MM.1S (cell line): ENCODE data around the gene CD5L.

Experiments
- DNase-seq: peaks from one replicate; pipeline ENCODE4 v3.0.0-alpha.2; 2015
- H2AFZ ChIP-seq: fragments of 300-600 bp; sonication (generic); 2 replicates; pipeline ENCODE4 v1.6.0; 2016; ENCODE audit warnings: antibody characterized with exemption, low read length
- H3F3A ChIP-seq: fragments of 300-600 bp; sonication (generic); 2 replicates; pipeline ENCODE4 v1.6.1; 2016; ENCODE audit warnings: mild to moderate bottlenecking, antibody characterized with exemption, low read length, moderate library complexity, mixed read lengths; ENCODE audit not compliant: insufficient read depth
- H3K27ac ChIP-seq: fragments of 300-600 bp; sonication (generic); 2 replicates; pipeline ENCODE4 v1.5.1; 2016; ENCODE audit warnings: mild to moderate bottlenecking, low read length
- H3K27me3 ChIP-seq: fragments of 300-600 bp; sonication (generic); replicated peaks from 2 replicates; pipeline ENCODE4 v1.6.0; 2016; ENCODE audit warnings: low read length; ENCODE audit not compliant: insufficient read depth
- H3K36me3 ChIP-seq: fragments of 300-600 bp; sonication (generic); replicated peaks from 2 replicates; pipeline ENCODE4 v1.6.1; 2016; ENCODE audit warnings: mild to moderate bottlenecking, low read length, mixed read lengths; ENCODE audit not compliant: insufficient read depth
- H3K4me1 ChIP-seq: fragments of 300-600 bp; sonication (generic); 2 replicates; pipeline ENCODE4 v1.6.1; 2016; ENCODE audit warnings: low read length, mixed read lengths
- H3K4me2 ChIP-seq: fragments of 300-600 bp; sonication (generic); 2 replicates; pipeline ENCODE4 v1.6.0; 2016; ENCODE audit warnings: low read depth, low read length
- H3K4me3 ChIP-seq: fragments of 300-600 bp; sonication (generic); 2 replicates; pipeline ENCODE4 v1.5.1; 2016; ENCODE audit warnings: low read length, mixed read lengths
- H3K79me2 ChIP-seq: fragments of 300-600 bp; sonication (generic); 2 replicates; pipeline ENCODE4 v1.6.1; 2016; ENCODE audit warnings: mixed run types, low read length, mixed read lengths
- H3K9ac ChIP-seq: fragments of 300-600 bp; sonication (generic); 2 replicates; pipeline ENCODE4 v1.6.1; 2016; ENCODE audit warnings: low read length, mixed read lengths
- H3K9me2 ChIP-seq: fragments of 300-600 bp; sonication (generic); replicated peaks from 2 replicates; pipeline ENCODE4 v1.6.1; 2016; ENCODE audit warnings: mild to moderate bottlenecking, low read length, mixed read lengths; ENCODE audit not compliant: insufficient read depth
- H3K9me3 ChIP-seq: fragments of 300-600 bp; sonication (generic); replicated peaks from 2 replicates; pipeline ENCODE4 v1.6.1; 2016; ENCODE audit warnings: mild to moderate bottlenecking, low read length, mixed read lengths; ENCODE audit not compliant: insufficient read depth
- H4K20me1 ChIP-seq: fragments of 300-600 bp; sonication (generic); 2 replicates; pipeline ENCODE4 v1.6.1; 2016; ENCODE audit warnings: mild to moderate bottlenecking, low read length, moderate library complexity, mixed read lengths; ENCODE audit not compliant: insufficient read depth
- EZH2 ChIP-seq: fragments of 300-600 bp; sonication (generic); optimal IDR thresholded peaks from 2 replicates; pipeline ENCODE3; 2017; ENCODE audit warnings: low read depth, mild to moderate bottlenecking, antibody characterized with exemption, low read length, mixed read lengths
- EZH2phosphoT487 ChIP-seq: fragments of 300-600 bp; sonication (generic); IDR thresholded peaks from 2 replicates; pipeline ENCODE4 v1.6.1; 2018; ENCODE audit warnings: antibody characterized with exemption, low read length
- TF ChIP-seq, protein P1 (sequence below): fragments of 300-600 bp; sonication (generic); IDR thresholded peaks from 2 replicates; pipeline ENCODE4 v1.5.1; 2016; ENCODE audit warnings: antibody characterized with exemption, low read length, mixed read lengths

CD5L gene

DNA sequence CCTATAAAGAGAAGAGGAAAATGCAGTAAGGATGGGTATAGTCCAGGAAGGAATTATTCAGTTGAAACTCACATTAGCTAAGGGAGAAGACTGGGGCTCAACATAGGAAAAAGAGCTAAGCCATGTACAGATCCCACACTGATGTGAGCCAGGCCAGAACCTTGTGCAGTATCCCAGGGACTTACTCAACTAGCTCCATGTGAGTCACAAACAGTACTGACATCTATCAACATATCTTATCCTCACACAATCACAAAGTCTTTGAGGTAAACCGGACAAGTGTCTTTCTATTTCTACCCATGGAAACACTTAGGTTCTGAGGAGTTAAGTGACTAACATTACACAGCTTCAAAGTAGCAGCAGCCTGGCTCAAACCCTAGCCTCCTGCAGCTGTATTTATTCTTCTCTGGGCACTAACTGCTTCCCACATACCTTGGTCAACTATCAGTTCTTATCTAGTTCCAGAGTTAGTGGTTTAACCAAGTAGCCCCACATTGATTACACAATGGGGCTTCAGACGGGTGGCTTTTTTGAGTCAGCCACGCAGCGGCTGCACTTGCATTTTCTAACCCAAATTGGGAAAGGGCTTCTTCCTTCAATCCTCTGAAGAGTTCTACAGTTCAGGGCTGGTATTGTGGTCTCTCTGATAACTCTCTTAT lies 9.5 kb downstream of the CD5L start:
- Histone ChIP-seq H3K4me1 (peaks cover 18% of the 10 kb centered on the region), H2AFZ (no peak overlapping the region), H3K9me3 (no peaks in the 10 kb centered on the region), H3K36me3 (no peaks in the 10 kb centered on the region), H3K4me3 (no peak overlapping the region), H3K4me2 (no peak overlapping the region), H4K20me1 (no peaks in the 10 kb centered on the region), H3K27me3 (no peaks in the 10 kb centered on the region), H3F3A (0 out of 2 replicates have a peak, but pooled peaks cover 8% of the 10 kb centered on the region), H3K27ac (no peak overlapping the region), H3K9me2 (no peaks in the 10 kb centered on the region), H3K9ac (no peak overlapping the region), H3K79me2 (no peaks in the 10 kb centered on the region)
- no peak for DNase-seq
- no peak for TF ChIP-seq EZH2phosphoT487
- TF ChIP-seq, protein P1, sequence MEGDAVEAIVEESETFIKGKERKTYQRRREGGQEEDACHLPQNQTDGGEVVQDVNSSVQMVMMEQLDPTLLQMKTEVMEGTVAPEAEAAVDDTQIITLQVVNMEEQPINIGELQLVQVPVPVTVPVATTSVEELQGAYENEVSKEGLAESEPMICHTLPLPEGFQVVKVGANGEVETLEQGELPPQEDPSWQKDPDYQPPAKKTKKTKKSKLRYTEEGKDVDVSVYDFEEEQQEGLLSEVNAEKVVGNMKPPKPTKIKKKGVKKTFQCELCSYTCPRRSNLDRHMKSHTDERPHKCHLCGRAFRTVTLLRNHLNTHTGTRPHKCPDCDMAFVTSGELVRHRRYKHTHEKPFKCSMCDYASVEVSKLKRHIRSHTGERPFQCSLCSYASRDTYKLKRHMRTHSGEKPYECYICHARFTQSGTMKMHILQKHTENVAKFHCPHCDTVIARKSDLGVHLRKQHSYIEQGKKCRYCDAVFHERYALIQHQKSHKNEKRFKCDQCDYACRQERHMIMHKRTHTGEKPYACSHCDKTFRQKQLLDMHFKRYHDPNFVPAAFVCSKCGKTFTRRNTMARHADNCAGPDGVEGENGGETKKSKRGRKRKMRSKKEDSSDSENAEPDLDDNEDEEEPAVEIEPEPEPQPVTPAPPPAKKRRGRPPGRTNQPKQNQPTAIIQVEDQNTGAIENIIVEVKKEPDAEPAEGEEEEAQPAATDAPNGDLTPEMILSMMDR: no peak
- TF ChIP-seq EZH2: no peak

DNA sequence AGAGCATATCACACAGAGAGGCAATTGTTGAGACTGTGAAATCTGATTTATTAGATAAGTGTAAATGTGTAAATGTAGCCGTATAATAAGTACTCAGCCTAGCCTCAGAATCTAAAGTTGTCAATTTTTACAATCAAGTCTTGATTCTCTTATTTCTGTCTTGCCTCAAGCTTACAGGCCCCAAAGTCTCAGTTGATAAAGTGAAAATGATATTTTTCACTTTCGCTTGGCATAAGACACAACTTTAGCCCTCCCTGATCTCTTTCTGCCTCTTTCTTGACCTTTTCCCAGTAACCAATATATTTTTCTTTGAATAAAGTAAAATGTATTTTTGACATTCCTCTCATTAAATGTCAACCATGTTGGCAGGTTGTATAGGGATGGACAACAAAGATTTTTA lies 10.7 kb downstream of the CD5L start:
- Histone ChIP-seq H3K27me3 (no peaks in the 10 kb centered on the region), H3K4me1 (peaks cover 18% of the 10 kb centered on the region), H3K4me2 (no peak overlapping the region)

DNA sequence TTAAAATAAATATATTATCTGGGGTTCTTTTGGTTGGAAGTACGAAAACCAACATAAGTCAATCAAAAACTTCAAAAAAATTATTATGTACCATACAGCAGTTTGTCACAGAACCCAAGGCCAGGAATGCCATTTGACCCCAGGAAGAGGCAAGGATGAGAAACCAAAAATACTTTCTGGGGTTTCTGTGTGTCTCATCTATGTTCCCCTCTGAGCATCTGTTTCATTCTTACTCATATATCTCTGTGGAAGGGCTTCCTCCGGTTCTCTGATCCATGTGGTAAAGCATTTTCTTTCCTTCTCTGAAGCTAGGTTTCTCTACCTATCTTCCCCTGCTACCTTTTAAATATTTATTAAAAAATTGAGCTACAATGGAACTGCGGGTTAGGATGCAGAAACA lies 11.9 kb downstream of the CD5L start:
- Histone ChIP-seq H3K9ac (no peak overlapping the region), H3F3A (0 out of 2 replicates have a peak, but pooled peaks cover 8% of the 10 kb centered on the region), H4K20me1 (no peaks in the 10 kb centered on the region), H3K27me3 (no peaks in the 10 kb centered on the region), H3K36me3 (no peaks in the 10 kb centered on the region), H3K79me2 (no peaks in the 10 kb centered on the region), H3K4me3 (no peak overlapping the region), H3K27ac (no peak overlapping the region), H3K4me2 (no peak overlapping the region), H3K9me2 (no peaks in the 10 kb centered on the region), H3K9me3 (no peaks in the 10 kb centered on the region), H2AFZ (no peak overlapping the region), H3K4me1 (peaks cover 18% of the 10 kb centered on the region)
- DNase-seq: no peak
- TF ChIP-seq EZH2phosphoT487: no peak
- TF ChIP-seq, protein P1: no peak
- TF ChIP-seq EZH2: no peak

More for the DNA sequence above, 10.7 kb downstream of the CD5L start:
- Histone ChIP-seq H3K9me3 (no peaks in the 10 kb centered on the region), H2AFZ (no peak overlapping the region), H3K9ac (no peak overlapping the region), H3K9me2 (no peaks in the 10 kb centered on the region), H3F3A (0 out of 2 replicates have a peak, but pooled peaks cover 8% of the 10 kb centered on the region), H4K20me1 (no peaks in the 10 kb centered on the region), H3K27ac (no peak overlapping the region), H3K4me3 (no peak overlapping the region), H3K36me3 (no peaks in the 10 kb centered on the region), H3K79me2 (no peaks in the 10 kb centered on the region)
- DNase-seq: peak; percentile 45
- TF ChIP-seq, protein P1: no peak
